Heart right ventricle (tissue), 16 donors: ENCODE data around the gene ZFX. TPM values are rescaled to one million over a fixed set of nuclear protein-coding genes. Genes with fewer than 3 reads are reported as not detected.

ENCODE experiments used
- ATAC-seq, 8 donors: fragments of 200-7000 bp; cut with Tn5 transposase; one replicate each; pipeline ENCODE4 v1.9.1; 2020; ENCODE audit warnings: mild to moderate bottlenecking in 8 of 8, moderate library complexity in 8 of 8, moderate number of reproducible peaks in 1 of 8
- DNase-seq, 2 donors: peaks; one replicate each; pipeline ENCODE4 v3.0.0-alpha.2; 2020
- H3K27ac ChIP-seq, 10 donors: fragments of 200-600 bp; sonication (generic) in 2 of 10; one replicate each; pipeline versions ENCODE4 v1.5.0 to v1.8.0; 2020 to 2022; ENCODE audit warnings: mild to moderate bottlenecking in 3 of 10
- H3K27me3 ChIP-seq, 7 donors: fragments of 200-600 bp; one replicate each; pipeline ENCODE4 v1.8.0; 2021 to 2022; ENCODE audit warnings: mild to moderate bottlenecking in 2 of 7
- H3K36me3 ChIP-seq, 9 donors: fragments of 200-600 bp; sonication (generic) in 1 of 9; one replicate each; pipeline versions ENCODE4 v1.5.0 to v1.8.0; 2020 to 2022; ENCODE audit warnings: mild to moderate bottlenecking in 2 of 9
- H3K4me1 ChIP-seq, 9 donors: fragments of 200-600 bp; sonication (generic) in 1 of 9; one replicate each; pipeline versions ENCODE4 v1.5.0 to v1.8.0; 2020 to 2022; ENCODE audit warnings: mild to moderate bottlenecking in 4 of 9
- H3K4me3 ChIP-seq, 10 donors: fragments of 200-600 bp; sonication (generic) in 2 of 10; one replicate each; pipeline versions ENCODE4 v1.5.0 to v1.8.0; 2020 to 2022; ENCODE audit warnings: mild to moderate bottlenecking in 7 of 10, moderate library complexity in 2 of 10
- H3K9me3 ChIP-seq, 11 donors: fragments of 200-600 bp in 10 of 11; sonication (generic) in 2 of 11; one replicate each; pipeline versions ENCODE4 v1.5.0 to v1.8.0; 2013 to 2022; ENCODE audit warnings: mild to moderate bottlenecking in 2 of 11, control low read depth in 1 of 11, moderate library complexity in 1 of 11
- WGBS, 2 donors: extraction: QIAGEN DNeasy Blood & Tissue Kit; methylation state at CpG; one replicate each; pipeline ENCODE4 v1.1.7; 2013; ENCODE audit warnings: inconsistent platforms in 1 of 2; 5-methylcytosine and 5-hydroxymethylcytosine counted together
- intact Hi-C, 10 donors: fragments of 100-400 bp; cut with DNase I; formaldehyde crosslinking; loops; one replicate each; pipeline versions ENCODE4 v1.11.1 to v1.14.2; 2022
- polyA plus RNA-seq, 2 donors: library from polyadenylated mRNA; stranded (reverse); fragments of 200-250 nt; gene quantifications; one replicate each; pipeline ENCODE4 v1.2.3, GENCODE V29; 2013
- total RNA-seq, 10 donors: library from RNA; stranded (reverse); fragmentation: NEBNext Ultra II Directional in 3 of 10; extraction: Animal tissue kit (Norgen Biotek cat#: 25700) in 3 of 10; gene quantifications; one replicate each; pipeline versions ENCODE4 v1.2.1 to v1.2.4, GENCODE V29; 2021 to 2023
- TF ChIP-seq, protein P1 (sequence below), 9 donors: fragments of 200-600 bp; sonication (generic) in 2 of 9; IDR thresholded peaks; one replicate each; pipeline versions ENCODE4 v1.5.0 to v1.8.0; 2021 to 2022; ENCODE audit warnings: antibody characterized with exemption in 9 of 9, mild to moderate bottlenecking in 5 of 9, moderate library complexity in 1 of 9
- donor health status: Arrhythmogenic right ventricular cardiomyopathy.
- donor health status: ischemic (EF 13 %, LVEDD 7.1; RV severe dilation, severe dysfunction).
- donor health status: healthy with polysubstance abuse.
- donor health status: DM: no; HTN: yes; CAD: no.
- donor health status: DM: no; HTN: no; CAD: no.
- donor health status: ischemic (EF 25% LVEDD 6.9; RV normal size, moderate dysfunction).
- donor health status: ischemic (EF 25% LVEDD 5.7; RV mildly dilated, moderate dysfunction).
- donor health status: healthy.
- donor health status: DM: yes; HTN: yes; CAD: no.
- donor health status: Ischemic cardiomyopathy.
- donor health status: ischemic (EF 35%, LVEDD 5.7; RV mildly dilated, moderate dysfunction).
- donor health status: nonischemic (EF 11% LVEDD 7.7; RV severe dilation, severe dysfunction).
- donor health status: DM: yes; HTN: yes; CAD: no.
- donor health status: PGD.
- donor health status: ischemic (EF 29% LVEDD 5.4; RV normal size, mild dysfunction).
- donor health status: nonischemic (EF 23%, LVEDD 6.1; RV moderate dilation, normal function).

The ZFX gene
- total and polyA plus RNA-seq, 12 donors: 3.2 to 57.6 (median 37.1) TPM

DNA sequence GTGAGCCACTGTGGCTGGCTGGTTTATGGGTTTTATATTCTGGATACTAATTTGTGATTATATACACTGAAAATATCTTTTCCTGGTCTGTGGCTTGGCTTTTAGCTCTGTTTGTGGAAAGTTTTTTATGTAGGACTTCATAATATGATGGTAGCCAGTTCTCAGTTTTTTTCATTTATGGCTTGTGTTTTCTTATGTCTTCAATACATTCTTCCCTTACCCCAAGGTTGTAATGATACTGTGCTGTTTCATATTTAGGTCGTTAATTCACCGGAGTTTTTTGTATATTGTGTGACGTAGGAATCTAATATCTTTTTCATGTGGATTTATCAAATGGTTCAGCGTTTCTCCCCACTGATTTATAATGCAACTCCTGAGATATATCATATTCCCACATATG is 6.6 kb downstream of the ZFX start:
- H3K4me3 ChIP-seq: no peak overlapping the region
- DNase-seq (no peak), ATAC-seq (no peak)
- intact Hi-C loops: loop anchor here in 1 of 10 donors (10.0 kb wide), 2 partner anchors 49 to 101 kb away; partner anchors contain the start of gene EIF2S3
- H3K36me3 ChIP-seq: peaks cover 0 to 42% (median 0%) of the 10 kb centered on the region in 9 donors
- H3K9me3 ChIP-seq: no peaks in the 10 kb centered on the region
- H3K27me3 ChIP-seq: no peaks in the 10 kb centered on the region
- peaks cover 2 to 85% (median 61%) of the 10 kb centered on the region in 9 donors for H3K4me1 ChIP-seq
- no peak overlapping the region for H3K27ac ChIP-seq
- TF ChIP-seq, protein P1, sequence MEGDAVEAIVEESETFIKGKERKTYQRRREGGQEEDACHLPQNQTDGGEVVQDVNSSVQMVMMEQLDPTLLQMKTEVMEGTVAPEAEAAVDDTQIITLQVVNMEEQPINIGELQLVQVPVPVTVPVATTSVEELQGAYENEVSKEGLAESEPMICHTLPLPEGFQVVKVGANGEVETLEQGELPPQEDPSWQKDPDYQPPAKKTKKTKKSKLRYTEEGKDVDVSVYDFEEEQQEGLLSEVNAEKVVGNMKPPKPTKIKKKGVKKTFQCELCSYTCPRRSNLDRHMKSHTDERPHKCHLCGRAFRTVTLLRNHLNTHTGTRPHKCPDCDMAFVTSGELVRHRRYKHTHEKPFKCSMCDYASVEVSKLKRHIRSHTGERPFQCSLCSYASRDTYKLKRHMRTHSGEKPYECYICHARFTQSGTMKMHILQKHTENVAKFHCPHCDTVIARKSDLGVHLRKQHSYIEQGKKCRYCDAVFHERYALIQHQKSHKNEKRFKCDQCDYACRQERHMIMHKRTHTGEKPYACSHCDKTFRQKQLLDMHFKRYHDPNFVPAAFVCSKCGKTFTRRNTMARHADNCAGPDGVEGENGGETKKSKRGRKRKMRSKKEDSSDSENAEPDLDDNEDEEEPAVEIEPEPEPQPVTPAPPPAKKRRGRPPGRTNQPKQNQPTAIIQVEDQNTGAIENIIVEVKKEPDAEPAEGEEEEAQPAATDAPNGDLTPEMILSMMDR (IDR thresholded peaks at IDR 0.05): no peak
- 85 to 91% methylated on average over 4 of the region's 4 CpGs for WGBS, 2 donors

DNA sequence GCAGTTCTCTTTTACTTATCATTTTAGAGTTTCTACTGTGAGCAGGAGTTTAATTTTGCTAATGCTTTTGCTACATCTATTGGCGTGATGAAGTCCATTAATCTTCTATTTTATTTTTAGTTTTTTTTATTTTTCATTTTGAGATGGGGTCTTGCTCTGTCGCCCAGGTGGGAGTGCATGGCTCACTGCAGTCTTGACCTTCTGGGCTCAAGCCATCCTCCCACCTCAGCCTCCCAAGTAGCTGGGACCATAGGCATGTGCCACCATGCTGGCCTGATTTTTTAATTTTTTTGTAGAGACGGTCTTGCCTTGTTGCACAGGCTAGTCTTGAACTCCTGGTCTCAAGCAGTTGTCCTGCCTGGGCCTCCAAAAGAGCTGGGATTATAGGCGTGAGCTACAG is 9.4 kb downstream of the ZFX start:
- no peak for ATAC-seq
- TF ChIP-seq, protein P1 (IDR thresholded peaks at IDR 0.05): no peak
- Histone ChIP-seq H3K27me3 (no peaks in the 10 kb centered on the region), H3K36me3 (peaks cover 0 to 47% (median 0%) of the 10 kb centered on the region in 9 donors), H3K4me3 (no peak overlapping the region), H3K27ac (no peak overlapping the region), H3K4me1 (peaks cover 0 to 63% (median 34%) of the 10 kb centered on the region in 9 donors), H3K9me3 (no peaks in the 10 kb centered on the region)
- DNase-seq: no peak
- 91 to 95% methylated on average over 4 of the region's 4 CpGs for WGBS, 2 donors
- intact Hi-C loops: loop anchor here in 1 of 10 donors (10.0 kb wide), 2 partner anchors 46 to 104 kb away; partner anchors contain the start of gene EIF2S3

DNA sequence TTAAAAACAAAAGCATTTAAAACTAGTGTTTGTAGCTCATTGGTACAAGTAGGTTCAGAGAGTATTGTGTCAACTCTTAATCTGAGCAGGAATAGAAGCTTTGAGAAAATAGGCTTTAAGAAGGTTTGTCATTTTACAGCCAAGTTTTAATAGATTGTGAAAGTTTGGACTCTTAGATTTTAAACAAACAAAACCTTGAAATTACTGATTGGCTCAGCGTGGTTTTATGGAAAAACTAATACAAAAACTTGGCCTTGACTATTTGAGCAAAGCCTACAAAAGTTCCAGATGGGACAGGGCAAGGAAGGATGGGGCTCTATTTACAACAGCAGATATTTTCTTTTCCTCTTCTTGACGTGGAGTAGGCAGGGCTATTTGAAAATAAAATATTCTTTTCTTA is 16.5 kb downstream of the ZFX start:
- Histone ChIP-seq H3K36me3 (peaks cover 0 to 19% (median 0%) of the 10 kb centered on the region in 9 donors), H3K9me3 (no peaks in the 10 kb centered on the region), H3K4me3 (no peak overlapping the region), H3K4me1 (peaks cover 0 to 74% (median 33%) of the 10 kb centered on the region in 9 donors), H3K27me3 (no peaks in the 10 kb centered on the region), H3K27ac (no peak overlapping the region)
- TF ChIP-seq, protein P1 (IDR thresholded peaks at IDR 0.05): no peak
- ATAC-seq (no peak), DNase-seq (no peak)
- intact Hi-C loops: no loop called here
- 39 to 63% methylated on average over 2 of the region's 2 CpGs for WGBS, 2 donors

DNA sequence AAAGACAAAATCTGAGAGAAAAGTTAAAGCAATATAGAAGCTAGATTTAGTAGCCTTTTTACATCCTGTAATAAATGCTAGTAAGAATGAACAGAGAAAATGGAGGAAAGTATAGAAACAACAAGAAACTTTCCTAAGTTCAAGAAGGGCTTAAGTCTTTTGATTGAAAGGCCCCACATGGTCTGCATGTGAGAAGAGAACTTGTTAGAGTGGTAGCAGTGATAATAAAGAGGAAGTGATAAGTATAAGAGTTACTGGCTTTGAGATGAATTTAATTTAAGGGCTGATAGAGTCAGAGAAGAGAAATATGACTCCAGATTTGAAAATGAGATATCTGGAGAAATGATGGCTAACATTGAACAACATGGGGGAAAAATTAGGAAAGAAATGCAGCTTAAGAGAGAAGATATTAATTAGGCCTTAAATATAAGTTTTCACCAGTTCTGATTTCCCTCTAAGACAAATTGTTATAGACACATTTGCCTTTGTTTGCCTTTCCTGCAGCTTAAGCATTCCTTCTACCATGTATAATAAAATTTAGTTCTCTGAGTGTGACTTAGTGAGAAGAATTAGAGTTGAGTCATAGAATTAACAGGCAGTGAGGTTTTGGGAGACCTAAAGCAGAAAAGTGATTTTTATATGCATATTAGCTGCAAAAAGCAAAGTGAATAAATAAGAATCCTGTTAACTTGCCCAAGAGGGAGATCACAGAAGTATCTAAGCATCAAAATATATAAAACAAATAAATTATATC is 18.4 kb downstream of the ZFX start:
- Histone ChIP-seq H3K4me3 (no peak overlapping the region), H3K36me3 (peaks cover 0 to 8% (median 0%) of the 10 kb centered on the region in 9 donors), H3K4me1 (peaks cover 0 to 81% (median 50%) of the 10 kb centered on the region in 9 donors), H3K9me3 (no peaks in the 10 kb centered on the region), H3K27me3 (no peaks in the 10 kb centered on the region), H3K27ac (no peak overlapping the region)
- DNase-seq (no peak), ATAC-seq (no peak)
- TF ChIP-seq, protein P1 (IDR thresholded peaks at IDR 0.05): no peak
- intact Hi-C loops: no loop called here
